ENCODE measurements around the gene APLP1. TPM values are rescaled to one million over a fixed set of nuclear protein-coding genes. Genes with fewer than 3 reads are reported as not detected.

The APLP1 gene
- total RNA-seq, 1 experiment from 2014 or later, result 36.9 TPM

- Histone ChIP-seq H3K18ac (ENCODE audit: insufficient read length, low read depth, low read length) (no peak overlapping the region), H4K8ac (replicated peaks; ENCODE audit: insufficient read length, low read depth, low read length) (no peak overlapping the region), H3K56ac (ENCODE audit: insufficient read length, low read depth, low read length) (no peak overlapping the region), H4K20me1 (ENCODE audit: control insufficient read depth, insufficient read depth, insufficient read length) (no peaks in the 10 kb centered on the region), H2BK120ac (ENCODE audit: low read depth, low read length, poor library complexity, severe bottlenecking) (no peak overlapping the region), H3K79me1 (ENCODE audit: insufficient read depth, low read depth, low read length, poor library complexity, severe bottlenecking) (peaks cover 3% of the 10 kb centered on the region), H3K4me2 (ENCODE audit: insufficient read depth, insufficient read length, low read length) (no peak overlapping the region), H3T11ph (ENCODE audit: low read length) (no peak overlapping the region), H3K4ac (ENCODE audit: low read depth, low read length) (no peak overlapping the region), H2BK15ac (ENCODE audit: low read depth, low read length) (no peak overlapping the region), H3K9ac (ENCODE audit: extremely low read depth, insufficient read length, low read length) (no peak overlapping the region), H3K14ac (ENCODE audit: insufficient read depth, low read length) (no peak overlapping the region), H3K27ac (ENCODE audit: insufficient read length, low read depth, low read length) (no peak overlapping the region), H2BK12ac (ENCODE audit: insufficient read length, low read depth, low read length) (no peak overlapping the region), H2AFZ (ENCODE audit: low read length) (no peak overlapping the region), H4K91ac (ENCODE audit: insufficient read length, low read depth, low read length) (no peak overlapping the region), H3K9me3 (ENCODE audit: control insufficient read depth, low read depth, low read length) (no peaks in the 10 kb centered on the region), H2BK20ac (ENCODE audit: low read depth, low read length, poor library complexity, severe bottlenecking) (no peak overlapping the region), H3K27me3 (ENCODE audit: insufficient read depth, low read length) (no peaks in the 10 kb centered on the region), H3K23me2 (ENCODE audit: insufficient read length, low read depth, low read length, poor library complexity, severe bottlenecking) (peaks cover 6% of the 10 kb centered on the region), H3K23ac (ENCODE audit: insufficient read length, low read depth, low read length) (no peak overlapping the region), H2AK5ac (ENCODE audit: insufficient read length, low read length) (no peak overlapping the region), H2BK5ac (ENCODE audit: insufficient read length, low read length) (no peak overlapping the region), H4K5ac (ENCODE audit: insufficient read length, low read depth, low read length) (no peak overlapping the region), H3K79me2 (ENCODE audit: insufficient read depth, low read length) (no peaks in the 10 kb centered on the region), H3K4me1 (ENCODE audit: insufficient read depth, low read length) (no peaks in the 10 kb centered on the region)
- TF ChIP-seq CTCF (conservative IDR thresholded peaks at IDR 0.05), result no peak
- DNase-seq, result no peak
- H3K27me3 Mint-ChIP-seq (ENCODE audit: low read depth), result no peaks in the 10 kb centered on the region
- WGBS (ENCODE audit: extremely low coverage, insufficient read length, low lambda C conversion rate), result no CpG with 5 or more reads among the region's 2 CpGs
- no peaks in the 10 kb centered on the region for H3K9me3 Mint-ChIP-seq
- no peak overlapping the region for H3K27ac Mint-ChIP-seq
- no peak overlapping the region for H3K4me3 Mint-ChIP-seq
- peaks cover 27 to 66% (median 61%) of the 10 kb centered on the region in 3 experiments for H3K36me3 Mint-ChIP-seq (ENCODE audit: insufficient read depth in 1 of 3, low read depth in 3 of 3)
- H3K4me1 Mint-ChIP-seq, result peaks cover 0 to 7% of the 10 kb centered on the region in 2 experiments; a peak in 2 of 4 replicates
These were observed 26.0 kb downstream of the APLP1 start for GRCh38 chr19:35894342-35894741.
